ENCODE measurements around the gene VCX.

- TF ChIP-seq IRF2 (CRISPR knock-in tag; IDR thresholded peaks at IDR 0.05) (no peak), POLR2A (IDR thresholded peaks at IDR 0.05; ENCODE audit: insufficient read depth in 1 of 2, low read depth in 2 of 2, low read length in 2 of 2) (no peak)
Observed at GRCh38 chrX:7876957-7877356, 34.0 kb downstream of the VCX start.

Measured in HepG2 (cell line).